MCF 10A (cell line): Measurements from ENCODE around the gene POLN. TPM values are rescaled to one million over a fixed set of nuclear protein-coding genes. Genes with fewer than 3 reads are reported as not detected.

Experiments used
- BruUV-seq: library from RNA; stranded (reverse); fragments of 400-500 nt; replicated peaks from 2 replicates; lab custom pipeline; 2021; lab: Mats Ljungman, UMichigan
- CTCF ChIA-PET: fragments of 300-600 bp; sonication (Branson Sonifier 250); formaldehyde crosslinking; extraction: SDS; loops from one replicate; lab custom pipeline; 2021; ENCODE audit warnings: antibody characterized with exemption, inconsistent platforms; lab: Yijun Ruan, JAX
- POLR2A ChIA-PET: fragments of 300-600, 350-650 bp; sonication (Branson Sonifier 250); formaldehyde crosslinking; extraction: SDS; loops from one replicate; lab custom pipeline; 2020; ENCODE audit warnings: antibody characterized with exemption, inconsistent platforms; lab: Yijun Ruan, JAX
- DNase-seq: peaks from one replicate; pipeline ENCODE4 v3.0.0-alpha.2; 2018; ENCODE audit not compliant: unreplicated experiment
- H3K27ac Mint-ChIP-seq: one replicate; pipeline ENCODE4 v1.8.0; 2022; ENCODE audit warnings: mild to moderate bottlenecking, low read depth, mixed read lengths; ENCODE audit not compliant: unreplicated experiment
- H3K27me3 Mint-ChIP-seq: one replicate; pipeline ENCODE4 v1.8.0; 2022; ENCODE audit warnings: mixed read lengths; ENCODE audit not compliant: insufficient read depth, unreplicated experiment
- H3K36me3 Mint-ChIP-seq: one replicate; pipeline ENCODE4 v1.8.0; 2022; ENCODE audit warnings: mild to moderate bottlenecking, moderate library complexity, mixed read lengths; ENCODE audit not compliant: insufficient read depth, unreplicated experiment
- H3K4me1 Mint-ChIP-seq: one replicate; pipeline ENCODE4 v1.8.0; 2022; ENCODE audit warnings: mixed read lengths; ENCODE audit not compliant: insufficient read depth, unreplicated experiment
- H3K4me3 Mint-ChIP-seq: one replicate; pipeline ENCODE4 v1.8.0; 2022; ENCODE audit warnings: mild to moderate bottlenecking, moderate library complexity, mixed read lengths; ENCODE audit not compliant: unreplicated experiment
- H3K9me3 Mint-ChIP-seq: one replicate; pipeline ENCODE4 v1.8.0; 2022; ENCODE audit warnings: mixed read lengths; ENCODE audit not compliant: unreplicated experiment
- CTCF ChIP-seq: fragments of 200-600 bp; IDR thresholded peaks from one replicate; pipeline ENCODE4 v1.8.0; 2022; ENCODE audit warnings: antibody characterized with exemption, mild to moderate bottlenecking; ENCODE audit not compliant: unreplicated experiment
- intact Hi-C: fragments of 100-400 bp; cut with micrococcal nuclease; formaldehyde crosslinking; loops from 2 replicates; pipeline ENCODE4 v1.14.1; 2022
- total RNA-seq: library from RNA; stranded (reverse); gene quantifications from 2 replicates; pipeline ENCODE4 v1.2.3, GENCODE V29; 2022

Gene POLN
- total RNA-seq, 1 experiment from 2014 or later, result 3.1 TPM

GRCh38 chr4:2024683-2025082 lies 217.2 kb downstream of the POLN start:
- no TSS peak for BruUV-seq
- Mint-ChIP-seq H3K4me1 (no peaks in the 10 kb centered on the region), H3K4me3 (no peak overlapping the region), H3K27me3 (peaks cover 35% of the 10 kb centered on the region), H3K27ac (no peak overlapping the region), H3K9me3 (no peaks in the 10 kb centered on the region), H3K36me3 (peaks cover 6% of the 10 kb centered on the region)
- intact Hi-C loops, result no loop called here
- CTCF ChIA-PET, result no interaction called here
- POLR2A ChIA-PET, result interaction anchor here (0.6 kb wide), 1 partner anchor 1252 kb away, joined by 4 read pairs; no protein-coding TSS in a partner anchor
- TF ChIP-seq CTCF, result no peak
- DNase-seq, result no peak

Other genes with a start within 250 kb of the POLN start
- 30.1 and 36.2 TPM in 2 replicates for gene NELFA, start 233.1 kb downstream of the POLN start, total RNA-seq
- gene NAT8L, start 182.8 kb downstream of the POLN start, total RNA-seq, result 0.79 and 0.93 TPM in 2 replicates
- gene HAUS3, start within 50 bp of the POLN start, total RNA-seq, result 13.3 and 13.9 TPM in 2 replicates
- gene MXD4, start 20.0 kb upstream of the POLN start, total RNA-seq, result 42.8 and 50.2 TPM in 2 replicates
- 1.6 and 2.5 TPM in 2 replicates for gene ZFYVE28, start 176.5 kb upstream of the POLN start, total RNA-seq
- gene CFAP99, start 176.8 kb upstream of the POLN start, total RNA-seq, result 0.16 TPM in 1 of 2 replicates, not detected in the other
- gene RNF4, start 227.0 kb upstream of the POLN start, total RNA-seq, result 81.4 and 89.7 TPM in 2 replicates